ENCODE data around the gene CAMTA1. TPM values are rescaled to one million over a fixed set of nuclear protein-coding genes. Genes with fewer than 3 reads are reported as not detected.

The CAMTA1 gene
- total RNA-seq, 2 donors from 2014 or later, result 105 to 113 TPM

DNA sequence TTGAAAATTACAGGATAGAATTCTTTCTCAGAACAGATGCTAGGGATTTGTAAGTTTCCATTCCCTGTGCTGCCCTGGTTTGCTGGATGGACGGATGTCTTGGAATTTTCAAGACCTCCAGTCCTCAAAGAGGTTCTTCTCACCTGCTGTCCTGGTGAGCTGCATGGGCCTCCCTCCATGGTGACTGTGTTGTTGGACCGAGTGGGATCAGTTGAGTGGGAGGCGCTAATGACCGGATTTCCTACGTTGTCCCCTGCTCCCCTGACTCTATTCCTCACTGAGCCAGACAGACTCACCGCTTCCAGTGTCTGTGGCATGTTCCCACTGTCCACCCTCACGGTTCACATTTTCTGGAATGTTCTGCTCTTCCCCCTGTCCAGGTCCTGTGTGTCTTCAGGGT, 229.8 kb downstream of the CAMTA1 start:
- Histone ChIP-seq H3K27ac (no peak overlapping the region), H3K4me3 (no peak overlapping the region)
- no peak for DNase-seq (ENCODE audit: low spot score)

DNA sequence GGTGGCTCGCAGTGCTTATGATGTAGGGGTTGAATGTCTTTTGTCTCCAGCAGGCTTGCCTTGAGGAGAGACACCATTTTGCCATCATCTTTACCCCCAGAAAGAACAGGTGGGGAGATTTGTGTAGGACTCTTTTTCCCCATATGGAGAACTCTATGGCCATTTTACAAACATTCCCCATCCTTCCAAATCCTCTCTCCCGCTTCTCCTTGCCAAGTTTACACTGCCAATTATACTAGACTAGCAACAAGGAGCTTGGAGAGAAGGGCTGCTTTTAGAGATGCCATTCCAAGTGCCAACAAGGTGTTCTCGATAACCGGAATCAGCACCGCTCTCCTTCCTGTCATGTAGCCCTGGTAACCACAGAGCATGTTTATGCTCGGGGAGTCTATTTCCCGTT, 233.1 kb downstream of the CAMTA1 start:
- H3K9me3 ChIP-seq, result no peaks in the 10 kb centered on the region
- H3K27ac ChIP-seq, result no peak overlapping the region
- no peaks in the 10 kb centered on the region for H3K27me3 ChIP-seq (replicated peaks; ENCODE audit: insufficient read depth)
- DNase-seq (ENCODE audit: low spot score) (no peak), ATAC-seq (ENCODE audit: insufficient number of reproducible peaks, low FRiP score, low read depth) (no peak)
- no peaks in the 10 kb centered on the region for H3K36me3 ChIP-seq
- TF ChIP-seq, protein P1, sequence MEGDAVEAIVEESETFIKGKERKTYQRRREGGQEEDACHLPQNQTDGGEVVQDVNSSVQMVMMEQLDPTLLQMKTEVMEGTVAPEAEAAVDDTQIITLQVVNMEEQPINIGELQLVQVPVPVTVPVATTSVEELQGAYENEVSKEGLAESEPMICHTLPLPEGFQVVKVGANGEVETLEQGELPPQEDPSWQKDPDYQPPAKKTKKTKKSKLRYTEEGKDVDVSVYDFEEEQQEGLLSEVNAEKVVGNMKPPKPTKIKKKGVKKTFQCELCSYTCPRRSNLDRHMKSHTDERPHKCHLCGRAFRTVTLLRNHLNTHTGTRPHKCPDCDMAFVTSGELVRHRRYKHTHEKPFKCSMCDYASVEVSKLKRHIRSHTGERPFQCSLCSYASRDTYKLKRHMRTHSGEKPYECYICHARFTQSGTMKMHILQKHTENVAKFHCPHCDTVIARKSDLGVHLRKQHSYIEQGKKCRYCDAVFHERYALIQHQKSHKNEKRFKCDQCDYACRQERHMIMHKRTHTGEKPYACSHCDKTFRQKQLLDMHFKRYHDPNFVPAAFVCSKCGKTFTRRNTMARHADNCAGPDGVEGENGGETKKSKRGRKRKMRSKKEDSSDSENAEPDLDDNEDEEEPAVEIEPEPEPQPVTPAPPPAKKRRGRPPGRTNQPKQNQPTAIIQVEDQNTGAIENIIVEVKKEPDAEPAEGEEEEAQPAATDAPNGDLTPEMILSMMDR (IDR thresholded peaks at IDR 0.05), result no peak
- peaks cover 7 to 12% of the 10 kb centered on the region in 2 donors for H3K4me1 ChIP-seq (ENCODE audit: control insufficient read depth in 1 of 2, low read depth in 2 of 2)
- no peak overlapping the region for H3K4me3 ChIP-seq

More for the DNA sequence above, 229.8 kb downstream of the CAMTA1 start:
- TF ChIP-seq, protein P1 (IDR thresholded peaks at IDR 0.05), result no peak
- H3K27me3 ChIP-seq (replicated peaks; ENCODE audit: insufficient read depth), result no peaks in the 10 kb centered on the region
- H3K36me3 ChIP-seq, result no peaks in the 10 kb centered on the region
- H3K9me3 ChIP-seq, result no peaks in the 10 kb centered on the region
- peaks cover 7 to 17% of the 10 kb centered on the region in 2 donors for H3K4me1 ChIP-seq (ENCODE audit: control insufficient read depth in 1 of 2, low read depth in 2 of 2)
- no peak for ATAC-seq (ENCODE audit: insufficient number of reproducible peaks, low FRiP score, low read depth)

DNA sequence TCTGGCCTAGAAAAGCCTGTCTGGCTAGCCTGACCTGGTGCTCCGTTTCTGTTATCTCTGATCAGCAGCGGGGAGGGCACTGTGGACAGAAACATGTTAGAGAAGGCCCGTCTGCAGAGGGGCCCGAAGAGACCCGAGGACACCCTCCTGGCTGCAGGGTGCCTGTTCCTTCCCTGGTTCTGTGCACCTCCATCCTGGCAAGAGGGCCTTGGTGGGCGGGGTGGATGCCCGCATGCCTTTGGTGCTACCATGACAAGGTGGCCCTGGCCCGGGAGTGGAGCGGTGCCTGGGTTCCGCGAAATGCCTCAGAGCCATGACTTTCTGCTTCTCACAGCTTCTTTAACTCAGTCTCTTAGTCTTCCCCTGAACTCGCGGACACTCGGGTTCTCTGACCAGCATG, 233.6 kb downstream of the CAMTA1 start:
- no peaks in the 10 kb centered on the region for H3K9me3 ChIP-seq
- no peak overlapping the region for H3K4me3 ChIP-seq
- no peak for ATAC-seq (ENCODE audit: insufficient number of reproducible peaks, low FRiP score, low read depth)
- DNase-seq (ENCODE audit: low spot score), result no peak
- TF ChIP-seq, protein P1 (IDR thresholded peaks at IDR 0.05), result no peak
- no peaks in the 10 kb centered on the region for H3K36me3 ChIP-seq
- H3K27me3 ChIP-seq (replicated peaks; ENCODE audit: insufficient read depth), result no peaks in the 10 kb centered on the region
- no peak overlapping the region for H3K27ac ChIP-seq
- H3K4me1 ChIP-seq (ENCODE audit: control insufficient read depth in 1 of 2, low read depth in 2 of 2), result peaks cover 4 to 8% of the 10 kb centered on the region in 2 donors

DNA sequence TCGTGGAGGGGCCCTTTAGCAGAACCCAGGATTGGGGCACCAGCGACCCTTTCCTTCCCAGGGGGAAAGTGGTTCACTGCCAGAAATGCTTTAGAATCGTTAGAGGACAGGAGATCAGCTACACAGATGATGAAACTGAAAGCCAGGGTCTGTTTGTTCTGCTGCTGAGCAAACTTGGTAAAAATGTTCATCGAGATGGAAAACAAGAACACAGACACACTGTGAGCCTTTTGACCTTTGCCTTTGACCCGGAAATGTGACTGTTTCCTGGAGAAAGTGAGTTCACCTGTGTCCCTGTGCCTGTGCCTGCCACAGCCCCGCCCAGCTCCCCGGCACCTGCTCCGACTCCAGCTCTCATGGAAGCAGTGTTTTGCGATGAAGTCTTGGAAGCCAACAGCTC, 234.3 kb downstream of the CAMTA1 start:
- H3K4me1 ChIP-seq (ENCODE audit: control insufficient read depth in 1 of 2, low read depth in 2 of 2), result peaks cover 0 to under 1% of the 10 kb centered on the region in 2 donors
- no peak for ATAC-seq (ENCODE audit: insufficient number of reproducible peaks, low FRiP score, low read depth)
- H3K36me3 ChIP-seq, result no peaks in the 10 kb centered on the region
- no peak for DNase-seq (ENCODE audit: low spot score)
- no peaks in the 10 kb centered on the region for H3K27me3 ChIP-seq (replicated peaks; ENCODE audit: insufficient read depth)
- TF ChIP-seq, protein P1 (IDR thresholded peaks at IDR 0.05), result no peak
- H3K9me3 ChIP-seq, result no peaks in the 10 kb centered on the region
- no peak overlapping the region for H3K27ac ChIP-seq
- H3K4me3 ChIP-seq, result no peak overlapping the region

DNA sequence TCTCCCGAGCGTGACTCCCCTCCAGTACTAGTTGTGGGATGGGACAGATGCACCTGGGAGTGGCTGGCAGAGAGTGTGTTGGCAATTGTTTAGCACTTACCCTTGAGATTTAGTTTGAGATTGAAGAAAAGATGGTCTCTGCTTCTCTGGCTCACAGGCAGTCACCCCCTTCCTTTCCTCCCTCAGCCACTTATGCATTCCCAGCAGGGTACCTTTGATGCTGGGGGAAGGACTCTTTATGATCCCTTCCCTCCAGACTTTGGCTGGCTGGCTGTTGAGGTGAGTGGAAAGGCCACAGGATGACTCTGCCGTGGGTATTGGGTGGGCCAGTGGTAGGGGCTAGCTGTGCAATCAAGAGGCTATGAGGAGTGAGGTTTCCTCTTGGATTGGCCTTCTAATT, 236.8 kb downstream of the CAMTA1 start:
- Histone ChIP-seq H3K4me3 (no peak overlapping the region), H3K27me3 (replicated peaks; ENCODE audit: insufficient read depth) (no peaks in the 10 kb centered on the region), H3K4me1 (ENCODE audit: control insufficient read depth in 1 of 2, low read depth in 2 of 2) (no peaks in the 10 kb centered on the region), H3K9me3 (no peaks in the 10 kb centered on the region), H3K27ac (no peak overlapping the region), H3K36me3 (no peaks in the 10 kb centered on the region)
- ATAC-seq (ENCODE audit: insufficient number of reproducible peaks, low FRiP score, low read depth) (no peak), DNase-seq (ENCODE audit: low spot score) (no peak)
- TF ChIP-seq, protein P1 (IDR thresholded peaks at IDR 0.05), result no peak
